Neural cell (in vitro differentiated cells): ENCODE measurements around the gene CEL. TPM values are rescaled to one million over a fixed set of nuclear protein-coding genes. Genes with fewer than 3 reads are reported as not detected.

Source experiments
- H2AFZ ChIP-seq: fragments of 200-600, 300-800 bp; sonication (generic), shearing (Covaris generic); 2 replicates; pipeline ENCODE4 v1.6.0; 2014; ENCODE audit warnings: low read depth, mild to moderate bottlenecking, antibody characterized with exemption, low read length, moderate library complexity
- H3F3A ChIP-seq: fragments of 200-600 bp; shearing (Covaris generic); 2 replicates; pipeline ENCODE4 v1.6.1; 2016; ENCODE audit warnings: mild to moderate bottlenecking, moderate library complexity, mixed read lengths, antibody characterized with exemption, low read length; ENCODE audit not compliant: insufficient read depth, poor library complexity, severe bottlenecking
- H3K27ac ChIP-seq: fragments of 200-600, 300-800 bp; sonication (generic), shearing (Covaris generic); 2 replicates; pipeline ENCODE4 v1.5.1; 2014; ENCODE audit warnings: mild to moderate bottlenecking, low read length, moderate library complexity
- H3K27me3 ChIP-seq: fragments of 300-800, 200-600 bp; sonication (generic), shearing (Covaris generic); 2 replicates; pipeline ENCODE4 v1.6.0; 2014; ENCODE audit warnings: mild to moderate bottlenecking, low read depth, low read length, moderate library complexity; ENCODE audit not compliant: insufficient read depth
- H3K36me3 ChIP-seq: fragments of 300-800, 200-600 bp; sonication (generic), shearing (Covaris generic); 2 replicates; pipeline ENCODE4 v1.5.1; 2014; ENCODE audit warnings: mild to moderate bottlenecking, antibody characterized with exemption, low read length, moderate library complexity; ENCODE audit not compliant: insufficient read depth
- H3K4me2 ChIP-seq: fragments of 300-800, 200-600 bp; sonication (generic), shearing (Covaris generic); 2 replicates; pipeline ENCODE4 v1.6.0; 2014; ENCODE audit warnings: mild to moderate bottlenecking, low read length
- H3K4me3 ChIP-seq: fragments of 300-800, 200-600 bp; sonication (generic), shearing (Covaris generic); 2 replicates; pipeline ENCODE4 v1.5.1; 2014; ENCODE audit warnings: mild to moderate bottlenecking, low read length, moderate library complexity
- H3K79me2 ChIP-seq: fragments of 200-600 bp; shearing (Covaris generic); replicated peaks from 2 replicates; pipeline ENCODE4 v1.6.0; 2014; ENCODE audit warnings: mild to moderate bottlenecking, low read length, moderate library complexity; ENCODE audit not compliant: insufficient read depth
- H3K9ac ChIP-seq: fragments of 300-800, 200-600 bp; sonication (generic), shearing (Covaris generic); 2 replicates; pipeline ENCODE4 v1.6.1; 2016; ENCODE audit warnings: mild to moderate bottlenecking, low read length, mixed read lengths
- H3K9me2 ChIP-seq: fragments of 200-600 bp; shearing (Covaris generic); 2 replicates; pipeline ENCODE4 v1.6.1; 2016; ENCODE audit warnings: mild to moderate bottlenecking, low read length, mixed read lengths; ENCODE audit not compliant: insufficient read depth
- H3K9me3 ChIP-seq: fragments of 200-600, 300-800 bp; sonication (generic), shearing (Covaris generic); 2 replicates; pipeline ENCODE4 v1.6.1; 2016; ENCODE audit warnings: mild to moderate bottlenecking, mixed run types, low read length, moderate library complexity, mixed read lengths
- H4K20me1 ChIP-seq: fragments of 200-600 bp; shearing (Covaris generic); 2 replicates; pipeline ENCODE4 v1.6.1; 2016; ENCODE audit warnings: mild to moderate bottlenecking, mixed run types; ENCODE audit not compliant: insufficient read depth
- EP300 ChIP-seq: fragments of 450-650 bp; conservative IDR thresholded peaks from 2 replicates; pipeline ENCODE4 v1.6.1; 2014; ENCODE audit warnings: antibody characterized with exemption, mild to moderate bottlenecking, moderate library complexity; ENCODE audit not compliant: poor library complexity, severe bottlenecking
- EZH2 ChIP-seq: fragments of 200-600, 300-800 bp; shearing (Covaris generic), sonication (generic); IDR thresholded peaks from 2 replicates; pipeline ENCODE4 v1.6.1; 2014; ENCODE audit warnings: antibody characterized with exemption, low read length, borderline replicate concordance, mild to moderate bottlenecking; ENCODE audit not compliant: insufficient read depth, poor library complexity, severe bottlenecking
- MXI1 ChIP-seq: fragments of 450-650 bp; conservative IDR thresholded peaks from 2 replicates; pipeline ENCODE4 v1.6.1; 2014; ENCODE audit warnings: antibody characterized with exemption, mild to moderate bottlenecking; ENCODE audit not compliant: poor library complexity, severe bottlenecking
- POLR2AphosphoS5 ChIP-seq: IDR thresholded peaks from 2 replicates; pipeline ENCODE4 v1.6.1; 2012
- RAD21 ChIP-seq: fragments of 450-650 bp; conservative IDR thresholded peaks from 2 replicates; pipeline ENCODE4 v1.6.1; 2014; ENCODE audit warnings: antibody characterized with exemption, mild to moderate bottlenecking, moderate library complexity
- SMC3 ChIP-seq: fragments of 450-650 bp; conservative IDR thresholded peaks from 2 replicates; pipeline ENCODE4 v1.6.1; 2014; ENCODE audit warnings: antibody characterized with exemption, mild to moderate bottlenecking, moderate library complexity; ENCODE audit not compliant: poor library complexity
- TAF1 ChIP-seq: IDR thresholded peaks from 2 replicates; pipeline ENCODE4 v1.6.1; 2012; ENCODE audit warnings: low read depth
- polyA plus RNA-seq: library from polyadenylated mRNA; depleted of rRNA; stranded (reverse); fragments of >200 nt; gene quantifications from 2 replicates; pipeline ENCODE4 v1.2.3, GENCODE V29; 2014
- TF ChIP-seq, protein P1 (sequence below): fragments of 450-650 bp; IDR thresholded peaks from 2 replicates; pipeline ENCODE4 v1.5.1; 2014; ENCODE audit warnings: antibody characterized with exemption, mild to moderate bottlenecking, moderate library complexity; ENCODE audit not compliant: poor library complexity, severe bottlenecking
- TF ChIP-seq, protein P2 (sequence below): IDR thresholded peaks from 2 replicates; pipeline ENCODE4 v1.6.1; 2012; ENCODE audit warnings: borderline replicate concordance

Gene CEL
- polyA plus RNA-seq, 1 donor from 2014 or later: 0.95 TPM

DNA sequence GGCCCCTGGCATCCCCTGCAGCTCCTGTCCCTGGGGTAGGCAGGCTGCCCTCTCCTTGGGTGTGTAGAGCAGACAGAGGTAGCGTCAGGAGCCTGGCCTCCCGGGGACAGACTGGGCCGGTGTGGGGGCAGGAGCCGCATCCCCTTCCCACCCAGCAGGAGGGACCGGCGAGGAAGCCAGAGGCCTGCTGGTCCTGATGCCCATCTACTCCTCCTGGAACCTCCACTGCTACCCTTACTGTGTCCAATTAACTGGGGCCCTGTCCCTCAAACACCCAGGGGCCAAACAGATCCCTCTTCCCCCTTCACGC is 43.6 kb downstream of the CEL start:
- H2AFZ ChIP-seq: no peak overlapping the region
- H3K9me3 ChIP-seq: no peaks in the 10 kb centered on the region
- no peaks in the 10 kb centered on the region for H3K79me2 ChIP-seq
- H3K27me3 ChIP-seq: no peaks in the 10 kb centered on the region
- no peak overlapping the region for H3K4me2 ChIP-seq
- H4K20me1 ChIP-seq: no peaks in the 10 kb centered on the region
- no peak overlapping the region for H3K4me3 ChIP-seq
- H3K9me2 ChIP-seq: no peaks in the 10 kb centered on the region
- peaks cover 10% of the 10 kb centered on the region for H3K36me3 ChIP-seq
- no peak overlapping the region for H3K27ac ChIP-seq
- H3F3A ChIP-seq: no peaks in the 10 kb centered on the region
- TF ChIP-seq EZH2: no peak
- no peak for TF ChIP-seq POLR2AphosphoS5
- TF ChIP-seq RAD21: no peak
- TF ChIP-seq, protein P1, sequence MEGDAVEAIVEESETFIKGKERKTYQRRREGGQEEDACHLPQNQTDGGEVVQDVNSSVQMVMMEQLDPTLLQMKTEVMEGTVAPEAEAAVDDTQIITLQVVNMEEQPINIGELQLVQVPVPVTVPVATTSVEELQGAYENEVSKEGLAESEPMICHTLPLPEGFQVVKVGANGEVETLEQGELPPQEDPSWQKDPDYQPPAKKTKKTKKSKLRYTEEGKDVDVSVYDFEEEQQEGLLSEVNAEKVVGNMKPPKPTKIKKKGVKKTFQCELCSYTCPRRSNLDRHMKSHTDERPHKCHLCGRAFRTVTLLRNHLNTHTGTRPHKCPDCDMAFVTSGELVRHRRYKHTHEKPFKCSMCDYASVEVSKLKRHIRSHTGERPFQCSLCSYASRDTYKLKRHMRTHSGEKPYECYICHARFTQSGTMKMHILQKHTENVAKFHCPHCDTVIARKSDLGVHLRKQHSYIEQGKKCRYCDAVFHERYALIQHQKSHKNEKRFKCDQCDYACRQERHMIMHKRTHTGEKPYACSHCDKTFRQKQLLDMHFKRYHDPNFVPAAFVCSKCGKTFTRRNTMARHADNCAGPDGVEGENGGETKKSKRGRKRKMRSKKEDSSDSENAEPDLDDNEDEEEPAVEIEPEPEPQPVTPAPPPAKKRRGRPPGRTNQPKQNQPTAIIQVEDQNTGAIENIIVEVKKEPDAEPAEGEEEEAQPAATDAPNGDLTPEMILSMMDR: no peak
- no peak for TF ChIP-seq TAF1
- TF ChIP-seq EP300: no peak
- TF ChIP-seq MXI1: no peak
- TF ChIP-seq, protein P2, sequence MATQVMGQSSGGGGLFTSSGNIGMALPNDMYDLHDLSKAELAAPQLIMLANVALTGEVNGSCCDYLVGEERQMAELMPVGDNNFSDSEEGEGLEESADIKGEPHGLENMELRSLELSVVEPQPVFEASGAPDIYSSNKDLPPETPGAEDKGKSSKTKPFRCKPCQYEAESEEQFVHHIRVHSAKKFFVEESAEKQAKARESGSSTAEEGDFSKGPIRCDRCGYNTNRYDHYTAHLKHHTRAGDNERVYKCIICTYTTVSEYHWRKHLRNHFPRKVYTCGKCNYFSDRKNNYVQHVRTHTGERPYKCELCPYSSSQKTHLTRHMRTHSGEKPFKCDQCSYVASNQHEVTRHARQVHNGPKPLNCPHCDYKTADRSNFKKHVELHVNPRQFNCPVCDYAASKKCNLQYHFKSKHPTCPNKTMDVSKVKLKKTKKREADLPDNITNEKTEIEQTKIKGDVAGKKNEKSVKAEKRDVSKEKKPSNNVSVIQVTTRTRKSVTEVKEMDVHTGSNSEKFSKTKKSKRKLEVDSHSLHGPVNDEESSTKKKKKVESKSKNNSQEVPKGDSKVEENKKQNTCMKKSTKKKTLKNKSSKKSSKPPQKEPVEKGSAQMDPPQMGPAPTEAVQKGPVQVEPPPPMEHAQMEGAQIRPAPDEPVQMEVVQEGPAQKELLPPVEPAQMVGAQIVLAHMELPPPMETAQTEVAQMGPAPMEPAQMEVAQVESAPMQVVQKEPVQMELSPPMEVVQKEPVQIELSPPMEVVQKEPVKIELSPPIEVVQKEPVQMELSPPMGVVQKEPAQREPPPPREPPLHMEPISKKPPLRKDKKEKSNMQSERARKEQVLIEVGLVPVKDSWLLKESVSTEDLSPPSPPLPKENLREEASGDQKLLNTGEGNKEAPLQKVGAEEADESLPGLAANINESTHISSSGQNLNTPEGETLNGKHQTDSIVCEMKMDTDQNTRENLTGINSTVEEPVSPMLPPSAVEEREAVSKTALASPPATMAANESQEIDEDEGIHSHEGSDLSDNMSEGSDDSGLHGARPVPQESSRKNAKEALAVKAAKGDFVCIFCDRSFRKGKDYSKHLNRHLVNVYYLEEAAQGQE: no peak
- TF ChIP-seq SMC3: no peak
- H3K9ac ChIP-seq: no peak overlapping the region

DNA sequence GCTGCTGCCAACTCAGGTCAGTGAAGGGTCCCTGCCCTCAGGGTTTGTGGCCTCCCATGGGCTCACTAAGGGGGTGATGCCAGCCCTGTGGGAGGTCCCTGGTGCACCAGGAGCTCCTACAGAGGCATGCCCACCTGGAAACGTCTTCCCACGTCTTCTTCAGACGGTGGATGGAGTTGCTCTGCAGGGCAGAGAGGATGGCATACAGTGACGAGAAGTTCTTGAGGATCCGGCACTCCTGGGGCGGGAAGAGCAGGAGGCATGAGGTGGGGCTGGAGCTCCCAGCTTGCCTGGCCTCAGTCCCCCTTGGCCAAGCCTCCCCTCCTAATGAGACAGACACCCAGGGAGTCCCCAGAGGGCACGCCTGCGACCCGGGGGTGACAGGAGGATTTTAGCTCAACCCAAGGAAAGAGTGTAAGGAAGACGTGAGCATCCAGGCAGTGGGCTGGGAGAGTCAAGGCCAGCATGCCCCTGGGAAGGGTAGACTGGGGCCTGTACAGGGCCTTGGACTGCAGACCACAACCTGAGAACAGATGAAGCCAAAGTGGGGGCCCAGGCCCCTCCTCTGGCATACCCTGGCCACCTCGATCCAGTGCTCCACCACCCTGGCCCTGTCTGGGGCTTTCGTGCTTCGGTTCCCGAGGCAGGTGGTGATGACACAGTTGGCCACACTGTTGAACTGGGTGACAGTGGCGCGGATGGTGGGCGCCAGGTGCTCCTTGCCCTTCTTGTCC is 44.9 kb downstream of the CEL start:
- H3K27ac ChIP-seq: no peak overlapping the region
- TF ChIP-seq POLR2AphosphoS5 (no peak), RAD21 (no peak), MXI1 (no peak), TAF1 (no peak), EZH2 (no peak), SMC3 (no peak), EP300 (no peak)
- TF ChIP-seq, protein P1: no peak
- TF ChIP-seq, protein P2: no peak

More for the DNA sequence above, 44.9 kb downstream of the CEL start:
- Histone ChIP-seq H3K4me2 (no peak overlapping the region), H3F3A (no peaks in the 10 kb centered on the region), H3K79me2 (no peaks in the 10 kb centered on the region), H3K9me2 (no peaks in the 10 kb centered on the region), H3K36me3 (peaks cover 10% of the 10 kb centered on the region), H4K20me1 (no peaks in the 10 kb centered on the region), H3K9ac (no peak overlapping the region), H3K27me3 (no peaks in the 10 kb centered on the region), H3K4me3 (no peak overlapping the region), H3K9me3 (no peaks in the 10 kb centered on the region), H2AFZ (no peak overlapping the region)
